Fibroblast of skin of abdomen (primary cell): ENCODE measurements around the gene ADH5.
"Not testable (repeated sequence)": the region's sequence is repeated elsewhere in the genome, so short reads cannot be mapped to it uniquely, and the experiment has no call there.

ENCODE experiments used
- DNase-seq: peaks from one replicate; pipeline ENCODE4 v3.0.0-alpha.2; 2013

ADH5 gene

GRCh38 chr4:99082192-99082591 lies 6.4 kb downstream of the ADH5 start:
- DNase-seq, result no peak

GRCh38 chr4:99080869-99081268 lies 7.7 kb downstream of the ADH5 start:
- not testable (repeated sequence) for DNase-seq

- no peak for DNase-seq
Measured at GRCh38 chr4:99079625-99080295, 8.8 kb downstream of the ADH5 start.

- no peak for DNase-seq
Measured at GRCh38 chr4:99078931-99079624, 9.5 kb downstream of the ADH5 start.

- DNase-seq, result no peak
Measured at GRCh38 chr4:99078336-99078735, 10.3 kb downstream of the ADH5 start.

GRCh38 chr4:99077177-99077576 lies 11.4 kb downstream of the ADH5 start:
- no peak for DNase-seq

- DNase-seq, result no peak
Measured at GRCh38 chr4:99076292-99076976, 12.2 kb downstream of the ADH5 start.

- no peak for DNase-seq
Measured at GRCh38 chr4:99074816-99075215, 13.8 kb downstream of the ADH5 start.

- DNase-seq, result no peak
Measured at GRCh38 chr4:99071159-99071558, 17.4 kb downstream of the ADH5 start.

- DNase-seq, result no peak
Measured at GRCh38 chr4:99067617-99068016, 21.0 kb downstream of the ADH5 start.

- not testable (repeated sequence) for DNase-seq
Measured at GRCh38 chr4:99065521-99065920, 23.1 kb downstream of the ADH5 start.

- DNase-seq, result no peak
Measured at GRCh38 chr4:99062120-99062519, 26.5 kb downstream of the ADH5 start.

GRCh38 chr4:99061048-99061700 lies 27.4 kb downstream of the ADH5 start:
- no peak for DNase-seq

- no peak for DNase-seq
Measured at GRCh38 chr4:99059550-99059949, 29.0 kb downstream of the ADH5 start.

GRCh38 chr4:99058228-99058627 lies 30.4 kb downstream of the ADH5 start:
- DNase-seq, result no peak

- no peak for DNase-seq
Measured at GRCh38 chr4:99054428-99054994, 34.1 kb downstream of the ADH5 start.

- no peak for DNase-seq
Measured at GRCh38 chr4:99052902-99053301, 35.7 kb downstream of the ADH5 start.

- no peak for DNase-seq
Measured at GRCh38 chr4:99047710-99048109, 40.9 kb downstream of the ADH5 start.

GRCh38 chr4:99043346-99043745 lies 45.2 kb downstream of the ADH5 start:
- DNase-seq, result no peak

GRCh38 chr4:99038213-99038612 lies 50.4 kb downstream of the ADH5 start:
- no peak for DNase-seq

- DNase-seq, result peak; percentile 30
Measured at GRCh38 chr4:99033956-99034355, 54.6 kb downstream of the ADH5 start.

- peak; percentile 27 for DNase-seq
Measured at GRCh38 chr4:99029852-99030251, 58.7 kb downstream of the ADH5 start.
